Ammon's horn (tissue), 1 donor: Measurements from ENCODE around the gene NPB.

ENCODE experiments used
- DNase-seq: peaks from one replicate; pipeline ENCODE4 v3.0.0-alpha.2; 2016; ENCODE audit warnings: low spot score

The NPB gene

DNA sequence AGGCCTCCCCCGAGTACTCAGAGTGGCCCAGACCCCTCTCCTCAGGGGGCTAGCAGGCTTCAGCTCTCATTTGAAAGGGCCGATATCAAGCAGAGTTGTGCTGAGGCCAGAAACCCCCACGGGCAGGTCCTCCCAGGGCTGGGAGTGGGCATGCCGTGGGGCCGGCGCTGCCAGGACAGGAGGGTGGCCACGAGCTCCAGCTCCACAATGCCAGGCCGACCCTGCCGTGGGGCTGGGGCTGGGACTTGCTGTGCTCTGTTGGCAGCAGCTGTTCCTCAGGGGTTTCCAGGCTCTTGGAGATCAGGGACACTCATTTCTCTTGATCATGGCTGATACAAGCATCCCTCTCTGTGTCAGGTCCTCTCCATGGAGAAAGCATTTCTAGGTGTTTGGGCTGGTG, 3.2 kb upstream of the NPB start:
- no peak for DNase-seq

DNA sequence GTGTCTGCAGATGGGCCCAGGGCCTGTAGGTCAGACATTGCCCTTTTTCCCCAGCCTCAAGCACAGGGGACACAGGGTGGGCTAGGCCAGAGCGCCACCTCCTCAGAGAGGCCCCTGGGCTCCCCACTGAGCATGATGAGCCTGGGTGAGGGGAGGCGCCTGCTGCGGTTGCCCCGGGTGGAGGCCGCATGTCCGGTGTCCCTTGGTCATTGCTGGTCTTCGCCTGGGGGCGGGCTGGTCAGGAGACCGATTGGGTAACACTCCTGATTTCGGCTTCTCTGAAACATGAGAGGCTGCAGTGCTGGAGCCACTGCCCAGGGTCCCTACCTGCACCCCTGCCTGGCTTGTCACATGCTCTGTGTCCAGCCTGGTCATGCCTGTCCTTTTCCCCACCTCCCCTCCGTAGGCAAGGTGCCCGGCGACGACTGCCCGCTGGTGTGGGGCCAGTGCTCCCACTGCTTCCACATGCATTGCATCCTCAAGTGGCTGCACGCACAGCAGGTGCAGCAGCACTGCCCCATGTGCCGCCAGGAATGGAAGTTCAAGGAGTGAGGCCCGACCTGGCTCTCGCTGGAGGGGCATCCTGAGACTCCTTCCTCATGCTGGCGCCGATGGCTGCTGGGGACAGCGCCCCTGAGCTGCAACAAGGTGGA, 2.4 kb upstream of the NPB start:
- no peak for DNase-seq

GRCh38 chr17:81900181-81900820, 1.7 kb upstream of the NPB start:
- no peak for DNase-seq

GRCh38 chr17:81901167-81902022, 643 bp upstream of the NPB start:
- no peak for DNase-seq

GRCh38 chr17:81902653-81903414, 796 bp downstream of the NPB start:
- DNase-seq: no peak

DNA sequence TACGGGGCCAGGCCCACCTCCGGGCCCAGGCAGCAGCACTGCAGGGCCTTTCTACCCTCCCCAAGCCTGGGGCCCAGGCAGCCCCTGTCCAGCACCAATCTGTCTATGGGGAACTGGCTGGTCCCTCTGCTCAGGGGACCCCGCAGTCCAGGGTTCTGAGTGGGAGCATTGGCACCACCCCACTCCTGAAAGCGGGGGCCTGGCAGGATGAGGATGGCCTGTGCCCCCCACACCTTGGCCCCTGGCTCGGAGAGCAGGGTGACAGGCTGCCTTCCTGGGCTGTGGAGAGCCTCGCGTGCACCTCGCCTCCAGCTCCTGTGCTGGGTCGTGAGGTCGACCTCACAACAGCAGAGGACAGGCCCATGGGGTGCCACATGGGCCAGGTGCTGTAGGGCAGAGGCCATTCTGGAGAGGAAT, 1.4 kb downstream of the NPB start:
- DNase-seq: no peak

DNA sequence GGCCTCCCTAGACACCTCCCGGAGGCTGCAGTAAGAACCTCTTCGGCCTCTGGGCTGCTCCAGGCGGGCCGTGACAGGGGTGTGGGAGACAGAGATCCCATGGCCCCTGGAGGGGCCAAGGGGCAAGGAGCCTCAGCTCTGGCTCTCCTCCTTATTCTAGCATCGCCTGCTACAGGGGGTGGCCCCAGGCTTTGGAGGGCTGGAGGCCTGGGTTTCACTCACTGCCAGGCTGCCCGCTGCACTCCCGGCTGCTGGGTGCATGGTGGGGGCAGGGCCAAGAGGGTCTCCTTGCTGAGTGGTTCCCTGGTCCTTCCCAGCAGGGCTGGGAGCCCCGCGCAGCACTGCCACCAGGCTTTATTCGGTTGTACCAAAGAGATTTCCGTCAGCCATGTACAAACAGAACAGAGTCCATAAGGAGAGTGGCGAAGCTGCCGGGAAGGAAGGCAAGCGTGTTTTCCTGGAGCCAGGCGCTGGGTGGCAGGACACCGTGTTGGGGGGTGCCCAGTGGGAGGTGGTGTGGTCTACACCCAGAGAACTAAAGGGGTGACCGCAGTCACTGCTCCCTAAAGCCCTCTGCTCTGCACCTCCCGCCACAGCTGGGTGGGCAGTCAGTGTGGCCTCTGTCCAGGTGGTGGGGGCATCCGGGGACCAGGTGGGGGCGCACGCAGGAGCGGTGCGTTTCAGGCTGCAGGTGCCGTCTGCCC, 2.0 kb downstream of the NPB start:
- DNase-seq: no peak

GRCh38 chr17:81904600-81905423, 2.8 kb downstream of the NPB start:
- DNase-seq: no peak

DNA sequence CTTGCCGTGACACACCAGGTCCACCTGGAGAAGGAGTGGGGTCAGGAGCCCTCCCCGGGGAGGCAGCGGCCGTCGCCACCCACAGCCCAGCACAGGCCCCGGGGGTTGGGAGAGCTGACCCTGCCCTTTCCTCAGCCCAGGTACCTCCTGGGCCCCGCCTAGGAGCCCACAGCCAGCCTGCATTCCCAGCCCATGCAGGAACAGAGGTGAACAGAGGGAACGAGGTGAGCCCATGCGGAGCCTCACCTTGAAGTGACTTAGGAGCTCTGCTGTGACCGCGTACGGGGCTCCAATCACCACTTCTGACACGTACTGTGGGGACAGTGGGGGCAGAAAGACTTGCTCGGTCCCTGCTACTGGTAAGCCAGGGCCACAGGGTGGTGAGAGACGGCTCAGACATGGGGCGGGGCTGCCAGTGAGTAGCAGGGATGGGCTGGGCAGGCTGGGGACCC, 3.4 kb downstream of the NPB start:
- DNase-seq: no peak

DNA sequence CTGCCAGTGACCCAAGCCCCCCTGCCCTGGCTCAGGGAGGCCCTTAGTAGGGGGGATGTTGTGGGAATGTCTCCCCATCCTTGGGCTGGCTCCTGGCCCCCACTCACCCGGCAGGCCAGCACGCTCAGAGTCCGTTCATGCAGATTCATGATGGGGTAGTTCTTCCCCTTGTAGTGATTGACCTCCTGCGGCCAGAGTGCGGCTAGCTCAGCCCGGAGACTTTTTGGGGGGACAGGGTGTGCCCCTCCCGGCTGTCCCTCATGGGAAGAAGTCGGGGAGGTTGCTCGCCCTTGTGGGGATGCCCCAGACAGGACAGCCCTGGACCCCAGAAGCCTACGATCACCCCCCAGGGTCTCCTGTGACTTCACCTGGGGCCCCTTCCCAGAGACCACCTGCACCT, 4.0 kb downstream of the NPB start:
- no peak for DNase-seq

- no peak for DNase-seq
These were observed 4.6 kb downstream of the NPB start for GRCh38 chr17:81906476-81907218.

DNA sequence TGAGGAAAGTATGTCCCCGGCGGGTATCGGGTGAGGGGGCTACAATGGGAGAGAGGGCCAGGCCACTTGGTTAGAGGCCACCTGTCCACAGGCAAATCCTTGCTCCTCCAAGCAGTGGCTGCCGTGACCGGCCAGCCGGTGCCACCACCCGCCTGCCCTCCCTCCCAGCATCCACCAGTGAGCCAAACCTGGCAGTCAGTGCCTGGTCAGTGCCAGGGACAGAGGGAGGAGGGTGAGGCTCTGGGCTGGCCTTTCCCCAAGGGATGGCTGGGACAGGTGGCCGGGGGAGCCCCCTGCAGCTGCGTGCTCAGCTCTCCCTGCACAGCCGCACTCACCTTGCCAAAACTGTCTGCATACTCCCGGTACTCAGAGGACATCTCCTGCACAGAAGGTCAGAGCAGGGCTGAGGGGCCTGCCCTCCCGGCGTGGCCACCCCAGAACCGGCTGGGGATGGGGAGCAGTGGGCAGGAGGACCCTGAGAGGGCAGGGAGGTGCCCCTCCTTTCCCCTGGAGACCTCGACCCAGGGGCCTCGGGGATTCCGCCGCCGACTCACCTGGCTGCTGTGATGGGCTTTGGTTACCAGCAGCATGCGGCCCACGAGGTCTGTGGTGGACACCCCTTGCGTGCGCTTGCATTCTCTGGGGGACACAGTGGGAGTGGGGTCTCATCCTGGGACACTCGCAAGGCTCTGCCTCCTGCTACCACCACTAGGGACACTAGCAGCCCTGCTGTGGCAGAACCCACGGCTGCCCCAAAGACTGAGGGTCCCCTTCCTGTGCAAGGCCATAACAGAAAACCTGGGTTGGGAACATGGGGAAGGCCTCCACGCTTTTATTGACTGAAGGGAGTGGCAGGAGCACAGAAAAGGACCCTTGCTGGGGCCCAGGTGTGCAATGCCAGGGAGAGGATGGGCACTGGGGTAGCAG, 5.4 kb downstream of the NPB start:
- no peak for DNase-seq

- no peak for DNase-seq
These were observed 6.8 kb downstream of the NPB start for GRCh38 chr17:81908793-81909192.

DNA sequence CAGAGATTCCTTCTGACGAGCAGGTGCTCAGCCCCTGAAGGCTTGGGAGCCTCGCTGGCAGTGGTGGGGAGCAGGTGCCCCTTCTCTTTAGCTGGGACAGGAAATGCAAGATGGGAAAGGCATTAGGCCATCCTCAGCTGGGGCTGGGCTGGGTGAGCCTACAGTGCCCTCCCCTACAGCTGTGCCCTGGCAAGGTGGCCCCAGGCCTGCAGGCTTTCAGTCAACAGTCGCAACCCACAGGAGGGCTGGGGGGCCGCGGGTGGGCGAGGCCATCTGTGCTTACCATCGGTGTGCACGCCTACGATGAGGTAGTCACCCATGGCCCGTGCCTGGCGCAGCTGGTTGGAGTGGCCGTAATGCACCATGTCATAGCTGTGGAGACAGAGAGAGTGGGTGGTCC, 7.2 kb downstream of the NPB start:
- DNase-seq: no peak

- DNase-seq: no peak
These were observed 8.2 kb downstream of the NPB start for GRCh38 chr17:81909966-81910839.

- DNase-seq: no peak
These were observed 8.8 kb downstream of the NPB start for GRCh38 chr17:81910840-81911276.

DNA sequence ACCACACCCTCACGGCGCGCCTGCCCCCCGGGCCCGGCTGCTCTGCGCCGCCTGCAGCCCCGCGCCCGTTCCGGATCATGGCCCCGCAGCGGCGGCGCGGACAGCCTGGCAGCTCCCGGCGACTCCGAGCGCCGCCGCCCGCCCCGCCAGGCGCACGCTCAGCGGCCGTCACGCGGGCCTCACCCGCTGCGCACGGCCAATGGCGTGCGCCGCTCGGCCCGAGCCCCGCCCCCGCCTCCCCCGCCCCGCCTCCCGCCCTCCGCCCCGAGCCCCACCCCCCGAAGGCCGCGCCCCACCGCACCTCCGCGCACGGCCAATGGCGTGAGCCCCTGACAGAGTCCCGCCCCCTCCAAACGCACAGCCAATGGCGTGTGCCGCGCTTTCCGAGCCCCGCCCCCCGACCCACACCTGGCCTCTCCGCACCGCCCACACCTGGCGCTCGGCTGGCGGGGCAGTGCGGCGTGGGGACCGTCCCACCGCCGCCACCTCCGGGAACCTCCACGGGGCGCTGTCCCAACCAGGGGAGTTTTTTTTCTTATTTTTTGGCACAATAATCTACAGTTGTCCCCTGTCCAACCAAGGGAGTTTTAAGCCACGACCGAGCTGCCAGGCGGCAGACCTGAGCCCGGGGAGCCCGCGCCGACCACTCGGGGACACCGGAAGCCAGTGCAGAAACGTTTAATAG, 9.4 kb downstream of the NPB start, which contains the start of gene PCYT2:
TSS of gene PCYT2 (minus strand) at position 123 of the 685 bp plus-strand sequence. CDS start at position 79, 44 bp downstream.
- peak; percentile 97 for DNase-seq
